D341Med (cell line): ENCODE results near the gene KIAA0513.
"Not testable (repeated sequence)": the region's sequence is repeated elsewhere in the genome, so short reads cannot be mapped to it uniquely, and the experiment has no call there.

ENCODE experiments used
- DNase-seq: peaks from one replicate; pipeline ENCODE4 v3.0.0; 2012; ENCODE audit warnings: low spot score

Gene KIAA0513

DNA sequence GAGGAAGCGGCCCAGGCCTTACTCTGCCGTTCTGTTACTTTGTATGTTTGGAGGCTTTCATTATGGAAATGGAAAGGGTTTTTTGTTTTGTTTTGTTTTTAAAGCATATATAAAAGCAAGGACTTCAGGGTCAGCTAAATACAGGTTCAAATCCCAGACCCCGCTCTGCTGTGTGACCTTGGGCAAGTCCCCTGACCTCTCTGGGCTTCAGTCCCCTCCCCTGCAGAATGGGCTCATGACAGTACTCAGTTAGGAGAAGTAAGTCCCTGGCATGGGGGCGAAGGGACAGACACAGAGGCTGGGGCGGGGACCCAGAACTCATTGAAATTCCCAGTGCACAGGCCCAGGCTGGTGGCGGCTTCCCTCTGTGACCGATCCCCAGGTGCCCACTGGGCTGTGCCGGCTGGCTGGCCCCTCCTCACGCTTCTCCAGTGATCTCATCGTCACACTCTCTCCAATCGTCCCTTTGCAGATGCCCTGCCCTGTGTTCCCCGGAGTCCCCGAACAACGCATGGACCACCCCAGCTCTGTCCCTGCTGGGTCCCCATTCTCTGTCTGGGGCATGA lies 85.7 kb downstream of the KIAA0513 start:
- DNase-seq: no peak

DNA sequence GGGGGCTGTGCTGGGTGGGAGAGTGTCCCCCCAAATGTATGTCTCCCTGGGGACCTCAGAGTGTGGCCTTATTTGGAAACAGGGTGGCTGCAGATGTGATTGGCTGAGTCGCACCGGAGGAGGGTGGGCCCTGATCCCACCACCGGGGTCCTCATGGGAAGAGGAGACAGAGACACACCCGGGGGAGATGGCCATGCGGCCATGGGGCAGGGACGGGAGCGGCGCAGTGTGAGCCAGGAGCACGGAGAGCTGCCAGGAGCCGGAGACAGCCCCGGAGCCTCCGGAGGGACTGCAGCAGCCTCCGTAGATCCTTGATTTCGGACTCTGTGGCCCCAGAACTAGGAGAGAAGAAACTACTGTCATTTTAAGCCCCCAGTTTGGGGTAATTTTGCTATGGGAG lies 86.3 kb downstream of the KIAA0513 start:
- DNase-seq: no peak

DNA sequence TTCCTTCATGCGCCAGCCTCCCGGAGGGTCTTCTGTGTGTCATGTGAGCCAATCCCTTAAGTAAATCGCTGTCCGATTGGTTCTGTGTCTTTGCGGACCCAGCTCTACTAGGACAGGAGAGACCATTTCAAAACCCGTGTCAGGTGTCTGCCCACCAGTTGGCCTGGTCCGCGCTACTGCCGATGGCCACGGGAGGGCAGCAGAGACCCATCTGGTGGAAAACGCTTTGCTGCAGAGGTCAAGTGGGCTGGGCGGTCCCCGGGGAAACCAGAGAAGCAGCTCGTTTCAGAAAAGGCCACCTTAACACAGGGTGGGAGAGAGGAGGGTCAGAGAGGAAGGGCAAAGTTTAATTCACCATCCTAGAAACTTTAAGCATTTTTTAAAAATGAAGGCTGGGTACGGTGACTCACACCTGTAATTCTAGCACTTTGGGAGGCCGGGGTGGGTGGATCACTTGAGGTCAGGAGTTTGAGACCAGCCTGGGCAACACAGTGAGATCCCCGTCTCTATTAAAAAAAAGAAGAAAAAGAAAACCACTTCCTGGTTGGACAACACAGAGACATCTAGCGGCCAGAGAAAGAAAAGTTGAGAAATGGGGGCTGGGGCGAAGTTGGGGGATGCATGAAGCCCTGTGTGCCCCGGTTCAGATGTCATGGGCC lies 87.4 kb downstream of the KIAA0513 start:
- peak; percentile 86 for DNase-seq

DNA sequence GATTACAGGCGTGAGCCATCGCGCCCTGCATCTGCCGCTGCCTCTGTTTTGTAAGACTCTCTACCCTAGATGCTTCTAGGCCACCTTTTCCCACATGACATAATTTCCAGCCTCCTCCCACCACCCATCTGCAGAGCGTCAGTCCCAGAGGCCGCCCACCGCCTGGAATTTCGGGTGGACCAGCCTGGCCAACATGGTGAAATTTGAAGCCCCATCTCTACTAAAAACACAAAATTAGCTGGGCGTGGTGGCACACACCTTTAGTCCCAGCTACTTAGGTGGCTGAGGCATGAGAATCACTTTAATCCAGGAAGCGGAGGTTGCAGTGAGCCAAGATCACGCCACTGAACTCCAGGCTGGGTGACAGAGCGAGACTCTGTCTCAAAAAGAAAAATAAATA lies 89.8 kb downstream of the KIAA0513 start:
- DNase-seq: no peak

DNA sequence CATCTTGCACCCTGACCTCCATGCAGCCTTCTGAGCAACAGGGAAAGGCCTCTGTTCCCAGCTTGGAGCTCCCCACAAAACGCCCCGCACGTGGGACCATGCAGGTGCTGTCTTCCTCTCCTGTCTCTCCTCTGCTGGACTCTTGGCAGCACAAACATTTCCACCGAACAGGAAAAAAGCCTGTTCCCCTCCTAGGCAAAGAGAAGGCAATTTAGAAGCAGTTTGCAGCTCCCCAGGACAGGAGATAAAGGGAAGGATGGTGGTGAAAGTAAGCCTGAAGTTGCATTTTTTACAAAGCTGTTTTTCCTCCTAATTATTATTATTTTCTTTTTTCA lies 92.4 kb downstream of the KIAA0513 start:
- DNase-seq: no peak

DNA sequence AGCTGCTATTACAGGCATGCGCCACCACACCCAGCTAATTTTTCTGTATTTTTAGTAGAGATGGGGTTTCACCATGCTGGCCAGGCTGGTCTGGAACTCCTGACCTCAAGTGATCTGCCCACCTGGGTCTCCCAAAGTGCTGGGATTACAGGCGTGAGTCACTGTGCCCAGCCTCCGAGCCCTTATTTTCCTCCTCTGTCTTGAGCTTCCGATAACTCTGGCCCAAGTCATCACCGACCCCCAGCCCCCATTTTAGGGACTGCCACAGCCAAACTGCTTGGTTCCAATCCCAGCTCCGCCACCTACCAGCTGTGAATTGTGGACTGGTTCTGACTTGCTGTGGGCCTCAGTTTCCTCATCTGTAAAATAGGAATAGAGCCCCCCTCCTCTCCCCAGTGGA lies 95.8 kb downstream of the KIAA0513 start:
- DNase-seq: not testable (repeated sequence)

DNA sequence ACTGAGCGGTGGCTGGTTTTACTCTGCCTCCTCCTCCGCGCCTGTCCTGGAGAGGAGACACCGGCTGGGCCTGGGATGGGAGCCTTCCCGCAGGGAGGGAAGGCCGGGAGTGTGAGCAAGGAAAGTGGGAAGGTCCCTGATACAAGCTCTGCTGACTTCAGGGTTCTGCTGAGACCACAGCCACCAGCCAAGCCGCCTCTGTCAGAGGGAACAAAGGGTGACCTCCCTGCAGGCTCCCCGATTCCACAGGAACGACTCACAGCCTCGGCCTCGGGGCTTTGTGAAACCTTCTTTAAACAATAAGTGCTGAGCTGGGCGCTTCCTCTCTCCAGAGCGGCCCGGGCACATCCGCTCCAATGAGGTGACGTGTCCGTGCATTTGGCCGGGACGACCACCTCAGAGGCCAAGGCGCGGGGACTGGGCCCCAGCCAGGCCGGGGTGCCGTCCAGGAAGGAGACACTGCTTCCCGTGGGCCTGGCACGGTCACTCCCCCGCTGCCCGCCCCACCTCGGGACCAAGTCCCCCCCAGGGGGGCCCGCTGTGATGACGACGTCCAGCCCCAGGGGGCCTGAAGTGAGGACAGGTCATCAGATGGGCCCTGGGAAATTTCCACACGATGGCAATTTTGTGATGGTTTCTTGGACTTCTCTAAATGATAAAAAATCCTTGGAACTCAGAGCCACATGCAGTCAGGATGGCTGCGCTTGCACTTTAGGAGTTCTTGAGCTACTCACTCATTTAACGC lies 96.5 kb downstream of the KIAA0513 start:
- no peak for DNase-seq

DNA sequence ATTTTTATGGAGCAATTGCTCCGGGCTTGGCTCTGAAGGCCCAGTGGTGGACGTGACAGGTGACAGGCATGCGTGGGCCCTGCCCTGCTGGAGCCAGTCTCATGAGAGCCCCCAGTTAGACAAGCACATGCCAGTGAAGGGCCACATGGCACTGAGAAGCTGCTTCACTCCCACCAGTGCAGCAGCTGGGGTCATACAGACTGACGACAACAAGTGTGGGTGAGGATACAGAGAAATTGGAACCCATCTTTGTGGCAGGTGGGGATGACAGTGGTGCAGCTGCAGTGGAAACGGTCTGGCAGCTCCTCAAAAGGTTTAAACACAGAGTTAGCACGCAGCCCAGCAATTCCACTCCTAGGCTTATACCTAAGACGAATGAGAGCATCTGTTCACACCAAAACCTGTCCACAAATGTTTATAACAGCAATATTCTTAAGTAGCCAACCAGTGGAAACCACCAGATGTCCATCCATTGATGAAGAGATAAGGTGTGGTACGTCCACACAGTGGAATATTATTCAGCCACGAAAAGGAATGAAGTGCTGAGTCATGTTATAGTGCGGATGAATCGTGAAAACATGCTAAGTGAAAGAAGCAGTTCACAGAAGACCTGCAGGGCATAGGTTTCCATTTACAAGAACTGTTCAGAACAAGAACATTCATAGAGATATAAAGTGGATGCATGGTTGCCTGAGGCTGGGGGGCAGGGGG lies 97.2 kb downstream of the KIAA0513 start:
- no peak for DNase-seq

DNA sequence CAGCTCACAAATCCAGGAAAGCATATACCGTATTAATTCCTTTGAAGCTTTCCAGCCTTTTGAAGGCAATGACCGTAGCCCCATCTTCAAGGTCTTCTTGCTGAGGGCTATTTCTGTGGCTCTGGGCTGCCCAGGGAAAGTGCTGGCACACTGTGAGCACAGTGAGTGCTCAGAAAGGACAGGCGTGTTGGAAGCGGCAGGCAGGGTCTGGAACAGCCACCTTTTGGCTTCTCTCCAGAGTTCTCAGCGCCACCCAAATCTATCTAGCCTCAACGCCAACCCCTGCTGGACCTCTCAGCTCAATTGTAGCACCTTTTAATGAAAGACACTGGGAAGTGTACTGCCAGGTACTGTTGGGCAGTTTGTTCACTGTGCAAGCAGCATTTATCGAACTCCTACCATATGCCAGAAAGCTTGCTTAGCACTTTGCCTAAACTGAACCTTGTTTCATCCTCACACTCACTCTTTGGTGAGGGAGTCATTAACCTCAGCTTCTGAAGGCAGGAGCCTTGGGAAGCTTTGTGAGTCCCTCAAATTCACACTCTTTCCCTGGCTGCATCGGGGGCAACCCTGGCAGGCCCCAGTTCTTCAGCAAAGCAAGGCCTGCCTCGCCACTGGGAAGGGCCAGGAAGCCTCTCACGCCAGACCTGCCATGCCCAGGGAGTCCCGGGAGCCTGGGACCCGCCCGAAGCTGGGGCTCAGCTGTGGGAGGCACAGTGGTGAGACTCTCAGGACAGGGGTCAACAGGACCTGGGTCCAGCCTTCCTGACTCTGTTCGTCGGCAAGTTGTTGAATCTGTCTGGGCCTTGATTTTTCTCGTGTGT lies 98.2 kb downstream of the KIAA0513 start:
- no peak for DNase-seq

DNA sequence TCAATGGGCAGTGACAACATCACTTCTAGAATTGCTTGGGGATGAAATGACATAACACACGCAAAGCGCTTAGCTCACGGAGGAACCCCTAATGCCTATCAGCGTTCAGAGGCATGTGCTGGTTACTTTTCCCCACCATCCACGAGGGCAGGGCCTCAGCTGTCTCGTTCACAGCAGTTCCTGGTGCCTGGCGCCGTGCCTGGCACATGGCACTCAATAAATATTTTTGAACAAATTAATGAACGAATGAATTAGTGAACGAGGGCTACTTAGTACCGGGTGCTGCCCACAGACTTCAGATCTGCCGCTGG lies 98.8 kb downstream of the KIAA0513 start:
- DNase-seq: no peak

DNA sequence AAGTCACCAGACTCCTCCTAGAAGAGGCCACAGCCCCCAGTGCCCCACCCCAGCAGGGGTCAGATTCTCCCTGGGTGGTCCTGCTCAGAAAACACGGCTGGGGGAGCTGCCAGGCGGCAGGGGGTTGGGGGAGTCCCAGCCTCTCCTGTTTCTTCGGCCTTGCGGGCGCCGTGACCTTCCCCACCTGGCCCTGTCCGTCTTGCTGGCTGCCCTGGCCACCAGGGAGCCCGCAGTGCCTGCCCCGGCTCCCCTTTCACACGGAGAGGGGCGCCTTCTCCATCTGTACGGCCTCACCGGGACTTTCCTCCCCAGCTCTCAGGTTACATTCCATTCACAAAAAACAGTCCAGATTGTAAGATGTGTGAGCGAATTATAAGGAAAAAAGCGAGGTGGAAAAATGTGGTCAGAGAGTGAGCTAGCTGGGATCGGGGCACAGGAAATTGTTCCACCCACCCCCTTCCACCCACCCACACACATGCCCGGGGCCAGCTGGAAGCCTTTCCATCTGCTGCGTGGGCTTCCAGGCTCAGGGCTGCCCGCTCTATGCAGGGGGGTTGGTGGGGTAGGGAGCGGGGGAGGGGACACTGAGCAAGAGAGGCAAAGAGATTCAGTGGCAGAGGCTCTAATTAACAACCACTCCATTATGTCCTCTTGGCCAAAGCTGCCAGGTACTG lies 99.2 kb downstream of the KIAA0513 start:
- DNase-seq: peak; percentile 57

DNA sequence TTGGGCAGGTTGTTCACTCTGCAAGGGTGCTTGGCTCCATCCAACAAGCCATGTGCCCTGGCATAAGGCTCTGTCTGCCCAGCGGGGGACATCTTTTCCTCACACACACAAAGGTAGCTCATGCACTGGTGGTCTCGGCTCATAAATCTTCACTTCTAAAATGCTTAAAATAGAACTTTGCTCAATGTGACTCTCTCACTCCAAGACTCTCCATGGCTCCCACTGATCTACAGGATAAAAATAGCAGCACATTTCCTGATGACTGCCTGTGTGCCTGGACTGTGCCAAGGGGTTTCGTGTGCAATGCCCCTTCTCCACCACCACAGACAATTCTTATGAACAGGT lies 99.8 kb downstream of the KIAA0513 start:
- no peak for DNase-seq

DNA sequence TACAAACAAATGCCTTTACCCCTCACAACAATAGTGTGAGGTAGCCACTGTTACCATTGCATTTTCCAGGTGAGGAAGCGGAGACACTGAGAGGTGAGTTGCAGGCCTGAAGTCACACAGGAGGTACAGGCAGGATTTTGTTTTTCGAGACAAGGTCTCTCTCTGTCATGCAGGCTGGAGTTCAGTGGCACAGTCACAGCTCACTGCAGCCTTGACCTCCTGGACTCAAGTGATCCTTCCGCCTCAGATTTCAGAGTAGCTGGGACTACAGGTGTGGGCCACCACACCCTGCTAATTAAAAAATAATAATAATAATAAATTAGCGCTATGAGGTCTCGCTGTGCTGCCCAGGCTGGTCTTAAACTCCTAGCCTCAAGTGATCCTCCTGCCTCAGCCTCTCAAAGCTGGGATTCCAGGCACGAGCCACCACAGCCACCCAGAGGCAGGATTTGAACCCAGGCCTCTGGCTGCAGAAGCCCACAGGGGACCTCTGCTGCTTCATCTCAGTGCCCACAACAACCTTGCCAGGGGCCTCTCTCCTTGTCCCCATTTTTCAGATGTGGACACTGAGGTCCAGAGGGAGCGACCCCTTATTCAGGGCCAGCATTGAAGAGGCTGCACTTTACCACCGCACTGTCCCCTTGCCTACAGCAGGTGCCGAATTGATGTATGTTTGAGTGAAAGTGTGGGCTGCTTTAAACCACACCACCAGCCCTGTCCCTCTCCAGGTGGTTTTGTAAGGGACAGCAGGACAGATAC lies 100.7 kb downstream of the KIAA0513 start:
- DNase-seq: no peak

DNA sequence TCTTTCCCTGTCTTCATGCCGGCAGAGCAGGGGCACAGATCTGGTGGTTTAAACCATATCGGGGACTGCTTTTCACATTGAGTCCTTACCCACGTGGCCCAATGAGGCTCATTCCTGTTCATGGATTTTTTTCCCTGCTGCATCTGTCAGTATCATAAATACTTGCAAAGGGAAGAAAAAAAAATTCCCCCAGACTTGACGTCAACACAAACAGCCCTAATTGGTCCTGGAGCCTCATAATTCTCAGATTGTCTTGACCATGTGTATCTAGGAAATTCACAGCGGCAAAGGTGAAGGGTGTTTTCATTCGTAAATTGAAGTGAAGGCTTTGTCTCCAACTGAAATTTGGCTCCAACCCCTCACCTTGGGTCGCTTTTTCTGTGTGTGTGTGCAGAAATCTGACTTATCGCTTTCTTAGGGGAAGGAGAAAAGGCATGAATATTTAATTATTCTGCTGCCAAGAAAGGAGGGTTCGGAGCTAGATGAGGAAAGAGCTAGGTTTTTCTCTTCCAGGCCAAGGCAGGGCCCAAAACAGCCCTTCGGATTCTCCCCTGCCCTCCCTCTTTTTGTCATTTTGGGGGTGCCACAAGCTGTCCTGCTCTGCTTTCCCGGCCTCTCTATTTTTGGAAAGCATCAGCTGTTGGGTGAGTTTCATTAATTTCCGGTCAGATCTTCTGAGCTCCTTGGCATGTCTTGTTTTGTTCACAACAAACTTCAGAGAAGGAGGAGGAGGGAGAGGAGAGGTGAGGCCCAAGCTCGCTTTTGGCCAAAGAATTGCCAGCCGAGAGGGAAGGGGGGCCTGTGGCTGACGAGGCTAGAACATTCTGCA lies 102.5 kb downstream of the KIAA0513 start:
- DNase-seq: no peak

DNA sequence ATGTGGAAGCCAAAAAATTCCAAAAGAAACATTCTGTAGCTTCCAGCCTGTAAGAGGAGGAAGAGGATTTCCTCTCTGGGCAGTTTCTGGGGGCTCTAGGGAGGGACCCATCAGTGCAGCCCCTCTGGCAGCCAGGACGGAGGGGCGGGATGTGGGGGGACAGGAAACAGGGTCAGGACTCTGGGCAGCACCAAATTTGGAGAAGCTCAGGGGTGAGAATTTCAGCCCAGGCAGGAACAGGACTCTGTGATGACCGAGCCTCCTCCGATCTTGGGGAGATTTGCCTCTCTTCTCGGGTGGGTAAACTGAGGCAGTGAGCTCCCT lies 103.1 kb downstream of the KIAA0513 start:
- no peak for DNase-seq

DNA sequence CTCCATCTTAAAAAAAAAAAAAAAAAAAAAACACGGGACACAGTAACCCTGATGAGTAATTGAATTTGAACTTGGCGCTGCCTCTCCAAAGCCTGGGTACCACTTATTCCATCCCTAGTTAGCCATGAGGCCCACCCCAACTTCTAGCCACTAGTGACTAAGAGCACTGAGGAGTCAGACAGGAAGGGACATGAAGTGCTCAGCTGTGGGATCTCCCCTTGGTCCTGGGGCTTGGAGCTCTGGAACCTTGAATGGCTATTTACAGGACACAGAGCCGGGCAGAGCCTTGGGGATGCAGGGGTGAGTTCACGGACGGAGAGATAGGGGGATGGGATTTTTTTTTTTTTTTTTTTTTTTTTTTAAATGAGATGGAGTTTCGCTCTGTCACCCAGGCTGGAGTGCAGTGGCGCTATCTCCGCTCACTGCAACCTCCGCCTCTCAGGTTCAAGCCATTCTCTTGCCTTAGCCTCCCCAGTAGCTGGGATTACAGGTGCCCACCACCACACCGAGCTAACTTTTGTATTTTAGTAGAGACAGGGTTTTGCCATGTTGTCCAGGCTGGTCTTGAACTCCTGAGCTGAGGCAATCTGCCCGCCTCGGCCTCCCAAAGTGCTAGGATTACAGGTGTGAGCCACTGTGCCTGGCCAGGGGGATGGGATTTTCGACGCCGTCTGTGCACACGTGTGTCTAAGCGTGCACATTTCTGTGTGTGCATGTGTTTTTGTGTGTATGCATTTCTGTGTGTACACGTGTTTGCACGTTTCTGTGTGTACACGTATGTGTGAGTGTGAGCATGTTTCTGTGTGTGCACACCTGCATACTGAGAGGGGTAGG lies 105.1 kb downstream of the KIAA0513 start:
- DNase-seq: no peak

DNA sequence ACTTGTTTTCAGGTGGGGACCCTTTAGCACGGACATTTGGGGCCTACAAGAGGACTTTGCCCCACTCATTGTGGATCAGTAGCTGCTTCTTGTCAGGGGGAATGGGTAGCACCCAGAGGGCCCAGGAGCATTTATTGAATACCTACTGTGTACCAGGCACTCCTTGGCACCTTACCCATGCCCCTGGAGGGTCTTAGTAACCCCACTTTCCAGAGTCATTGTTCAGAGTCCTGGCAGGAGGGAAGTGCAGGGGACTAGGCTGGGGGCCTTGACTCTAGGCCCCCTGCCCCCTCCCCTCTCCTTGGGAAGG lies 105.7 kb downstream of the KIAA0513 start:
- DNase-seq: no peak

DNA sequence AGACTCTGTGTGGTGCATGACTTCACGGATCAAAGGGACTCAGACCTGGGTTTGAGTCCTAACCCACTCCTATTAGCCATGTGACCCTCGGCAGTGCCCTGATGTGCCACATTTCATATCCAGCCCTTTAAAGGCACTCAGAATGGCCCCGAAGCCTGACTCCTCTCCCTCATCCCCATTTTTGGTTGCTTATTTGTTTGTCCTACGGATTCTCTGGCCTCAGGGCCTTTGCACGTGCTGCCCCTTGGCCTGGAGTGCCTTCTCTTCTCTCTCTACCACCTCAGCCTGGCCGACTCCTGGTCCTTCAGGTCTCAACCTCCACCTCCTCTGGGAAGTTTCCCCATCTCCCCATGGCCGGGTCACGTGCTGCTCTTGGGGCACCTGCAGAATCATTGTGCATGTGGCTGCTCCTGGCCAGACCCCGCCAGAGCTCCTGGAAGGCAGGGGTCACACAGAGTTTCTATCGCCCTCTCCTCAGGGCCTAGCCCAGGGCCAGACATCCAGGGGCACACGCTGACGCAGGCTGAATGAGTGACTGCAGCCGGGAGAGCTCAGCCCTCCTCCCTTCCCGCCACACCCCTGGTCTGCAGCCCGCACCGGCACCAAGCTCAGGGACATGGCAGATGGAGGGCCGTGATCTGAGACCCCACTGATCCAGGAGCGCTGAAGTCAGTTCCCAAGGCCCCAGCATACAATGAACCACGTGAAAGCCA lies 106.6 kb downstream of the KIAA0513 start:
- DNase-seq: no peak

DNA sequence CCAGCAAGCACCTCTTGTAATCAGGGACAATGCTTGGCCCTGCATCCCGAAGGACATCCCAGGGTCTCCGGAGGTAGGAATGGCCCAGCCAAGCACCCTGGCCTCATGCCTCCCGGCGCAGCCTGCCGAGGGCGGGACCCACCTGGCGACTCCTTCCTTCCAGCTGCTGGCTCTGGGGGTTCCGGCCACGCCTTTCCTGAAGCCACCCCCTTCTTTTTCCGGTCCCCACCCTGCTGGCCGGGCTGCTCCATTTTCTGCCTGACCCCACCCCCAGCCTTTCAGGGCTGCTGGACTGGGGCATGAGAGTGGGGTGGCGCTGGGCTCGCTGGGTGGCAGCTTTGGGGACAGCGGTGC lies 107.2 kb downstream of the KIAA0513 start:
- DNase-seq: no peak
